ENCODE results near the gene HMOX2. TPM values are rescaled to one million over a fixed set of nuclear protein-coding genes. Genes with fewer than 3 reads are reported as not detected.

The HMOX2 gene
- total and polyA plus RNA-seq, 2 of the 13 experiments (the other 11 are each of a cell fraction or from before 2014, with no cell fraction given): 60.3 to 70.4 TPM

DNA sequence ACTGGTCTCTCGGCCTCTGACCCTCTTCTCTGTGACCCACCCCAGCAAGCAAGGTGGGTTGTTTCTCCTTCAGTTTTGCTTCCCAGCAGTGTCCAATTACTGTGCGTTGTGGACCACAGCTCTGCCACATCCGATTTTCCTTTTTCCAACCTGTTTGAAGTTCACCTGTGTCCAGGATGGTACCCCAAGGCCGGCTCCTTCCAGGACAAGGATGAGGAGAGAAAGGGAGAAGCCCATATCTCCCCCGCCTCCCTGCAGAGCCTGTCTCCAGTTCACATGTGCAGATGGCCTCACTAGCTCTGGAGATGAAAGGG lies 15.3 kb upstream of the HMOX2 start:
- no peak for FAIRE-seq
- TF ChIP-seq, protein P1, sequence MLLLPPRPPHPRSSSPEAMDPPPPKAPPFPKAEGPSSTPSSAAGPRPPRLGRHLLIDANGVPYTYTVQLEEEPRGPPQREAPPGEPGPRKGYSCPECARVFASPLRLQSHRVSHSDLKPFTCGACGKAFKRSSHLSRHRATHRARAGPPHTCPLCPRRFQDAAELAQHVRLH (CRISPR knock-in tag; IDR thresholded peaks at IDR 0.05; ENCODE audit: borderline replicate concordance, low read depth): no peak
- TF ChIP-seq TBX2 (CRISPR knock-in tag; IDR thresholded peaks at IDR 0.05; ENCODE audit: borderline replicate concordance) (no peak), GATA4 (IDR thresholded peaks at IDR 0.05; ENCODE audit: borderline replicate concordance, low read depth) (no peak), MIER2 (CRISPR knock-in tag; IDR thresholded peaks at IDR 0.05) (no peak), IKZF5 (CRISPR knock-in tag; IDR thresholded peaks at IDR 0.05) (no peak), SMAD9 (CRISPR knock-in tag; IDR thresholded peaks at IDR 0.05) (no peak), NFAT5 (CRISPR knock-in tag; IDR thresholded peaks at IDR 0.05) (no peak), ZNF501 (CRISPR knock-in tag; IDR thresholded peaks at IDR 0.05) (0 out of 2 replicates have a peak, but pooled peaks have one; percentile 39), TRIM24 (CRISPR knock-in tag; IDR thresholded peaks at IDR 0.05) (no peak), ATF7 (IDR thresholded peaks at IDR 0.05) (no peak), ATF7 (CRISPR knock-in tag; IDR thresholded peaks at IDR 0.05) (no peak), IKZF1 (IDR thresholded peaks at IDR 0.05) (no peak), SIN3A (IDR thresholded peaks at IDR 0.05; ENCODE audit: borderline replicate concordance, low read depth, low read length) (no peak)
- TF ChIP-seq, protein P2, sequence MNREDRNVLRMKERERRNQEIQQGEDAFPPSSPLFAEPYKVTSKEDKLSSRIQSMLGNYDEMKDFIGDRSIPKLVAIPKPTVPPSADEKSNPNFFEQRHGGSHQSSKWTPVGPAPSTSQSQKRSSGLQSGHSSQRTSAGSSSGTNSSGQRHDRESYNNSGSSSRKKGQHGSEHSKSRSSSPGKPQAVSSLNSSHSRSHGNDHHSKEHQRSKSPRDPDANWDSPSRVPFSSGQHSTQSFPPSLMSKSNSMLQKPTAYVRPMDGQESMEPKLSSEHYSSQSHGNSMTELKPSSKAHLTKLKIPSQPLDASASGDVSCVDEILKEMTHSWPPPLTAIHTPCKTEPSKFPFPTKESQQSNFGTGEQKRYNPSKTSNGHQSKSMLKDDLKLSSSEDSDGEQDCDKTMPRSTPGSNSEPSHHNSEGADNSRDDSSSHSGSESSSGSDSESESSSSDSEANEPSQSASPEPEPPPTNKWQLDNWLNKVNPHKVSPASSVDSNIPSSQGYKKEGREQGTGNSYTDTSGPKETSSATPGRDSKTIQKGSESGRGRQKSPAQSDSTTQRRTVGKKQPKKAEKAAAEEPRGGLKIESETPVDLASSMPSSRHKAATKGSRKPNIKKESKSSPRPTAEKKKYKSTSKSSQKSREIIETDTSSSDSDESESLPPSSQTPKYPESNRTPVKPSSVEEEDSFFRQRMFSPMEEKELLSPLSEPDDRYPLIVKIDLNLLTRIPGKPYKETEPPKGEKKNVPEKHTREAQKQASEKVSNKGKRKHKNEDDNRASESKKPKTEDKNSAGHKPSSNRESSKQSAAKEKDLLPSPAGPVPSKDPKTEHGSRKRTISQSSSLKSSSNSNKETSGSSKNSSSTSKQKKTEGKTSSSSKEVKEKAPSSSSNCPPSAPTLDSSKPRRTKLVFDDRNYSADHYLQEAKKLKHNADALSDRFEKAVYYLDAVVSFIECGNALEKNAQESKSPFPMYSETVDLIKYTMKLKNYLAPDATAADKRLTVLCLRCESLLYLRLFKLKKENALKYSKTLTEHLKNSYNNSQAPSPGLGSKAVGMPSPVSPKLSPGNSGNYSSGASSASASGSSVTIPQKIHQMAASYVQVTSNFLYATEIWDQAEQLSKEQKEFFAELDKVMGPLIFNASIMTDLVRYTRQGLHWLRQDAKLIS (CRISPR knock-in tag; IDR thresholded peaks at IDR 0.05): no peak

More for the DNA sequence above, 15.3 kb upstream of the HMOX2 start:
- H4K20me1 ChIP-seq (ENCODE audit: insufficient read depth, low read length): no peaks in the 10 kb centered on the region
- no peak overlapping the region for H2AFZ ChIP-seq (ENCODE audit: low read length)
- ChIA-PET POLR2A (interaction anchor here (0.6 to 8.2 kb wide), 9 partner anchors 9 to 90 kb away, joined by 3 to 175 read pairs (median 3); partner anchors contain the start of genes HMOX2, NMRAL1 and VASN), CTCF (ENCODE audit: low intra/inter-chr PET ratio, low total read pairs) (interaction anchor here (0.5 kb wide), 1 partner anchor 33 kb away, joined by 3 read pairs; no protein-coding TSS in a partner anchor)
- in situ Hi-C loops (cut with HindIII; ENCODE audit: extremely low pct_ligation_motif_present, low pct_unique_long_range_greater_than_20kb) (no loop called here), intact Hi-C loops (cut with micrococcal nuclease; ENCODE audit: unreplicated experiment) (loop anchor here (1.0 kb wide), 1 partner anchor 13 kb away; the partner anchor contains the start of gene NMRAL1)
- H3K36me3 ChIP-seq (replicated peaks in 1 of 2; ENCODE audit: control insufficient read depth in 1 of 2, insufficient read depth in 2 of 2, low read length in 2 of 2): peaks cover 10 to 14% of the 10 kb centered on the region in 2 experiments; a peak in 4 of 5 replicates
- DNase-seq (ENCODE audit: low spot score) (no peak), ATAC-seq (no peak)
- peak overlapping the region; percentile 98 for H3K27ac ChIP-seq (ENCODE audit: extremely low read length, insufficient read depth, low read length)
- H3K4me3 ChIP-seq (replicated peaks in 1 of 3; ENCODE audit: insufficient read depth in 1 of 3, low read depth in 2 of 3, low read length in 3 of 3): peak overlapping the region in 1 of 3 experiments; percentile 67; a peak in 2 of 6 replicates
- H3K79me2 ChIP-seq (ENCODE audit: insufficient read depth, low read length): no peaks in the 10 kb centered on the region
- peak overlapping the region; percentile 62 for H3K9ac ChIP-seq (ENCODE audit: insufficient read depth, low read depth, low read length)
- TSS peak; percentile 43 for BruUV-seq (replicated peaks)
- peak overlapping the region; percentile 83 for H3K4me2 ChIP-seq (ENCODE audit: low read depth, low read length)
- peaks cover 64% of the 10 kb centered on the region for H3K4me1 ChIP-seq (ENCODE audit: insufficient read depth, low read length)
- H3K9me3 ChIP-seq (ENCODE audit: low read length): no peaks in the 10 kb centered on the region
- no peaks in the 10 kb centered on the region for H3K27me3 ChIP-seq (ENCODE audit: control insufficient read depth in 1 of 2, insufficient read depth in 2 of 2, low read length in 2 of 2)
- WGBS (ENCODE audit: low lambda C conversion rate): 32% methylated on average over 5 of the region's 5 CpGs
